GM21619 (cell line): Measurements from ENCODE around the gene DPY19L2.
A peak's percentile ranks its signal among the peaks of the same experiment; 100 is the strongest.
"Not testable (repeated sequence)": the region's sequence is repeated elsewhere in the genome, so short reads cannot be mapped to it uniquely, and the experiment has no call there.

Source experiments
- ATAC-seq: cut with Tn5 transposase; IDR thresholded peaks from one replicate; pipeline ENCODE4 v1.9.1; 2021; ENCODE audit not compliant: unreplicated experiment

DPY19L2 gene

GRCh38 chr12:63668800-63669365, 590 bp upstream of the DPY19L2 start:
- ATAC-seq: peak; percentile 53

GRCh38 chr12:63663005-63663404, 5.3 kb downstream of the DPY19L2 start:
- not testable (repeated sequence) for ATAC-seq

DNA sequence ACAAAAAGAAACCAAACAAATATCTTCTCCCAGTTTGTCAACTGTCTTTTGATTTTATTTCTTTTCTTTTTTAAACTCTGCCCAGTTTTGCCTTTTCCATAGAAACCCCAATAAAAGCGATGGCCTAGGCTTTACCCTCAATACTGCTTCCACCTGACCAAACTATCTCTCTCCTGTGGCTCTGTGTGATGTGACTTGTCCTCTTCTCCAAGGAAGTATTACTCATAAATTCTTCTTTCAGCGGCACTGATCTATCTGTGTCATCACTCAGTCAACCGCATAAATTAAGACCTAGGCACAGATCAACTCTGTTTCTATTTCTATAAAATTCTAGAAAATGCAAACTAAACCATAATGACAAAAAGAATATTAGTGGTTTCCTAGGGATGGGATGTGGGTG, 9.8 kb downstream of the DPY19L2 start:
- ATAC-seq: not testable (repeated sequence)

GRCh38 chr12:63656407-63656806, 11.9 kb downstream of the DPY19L2 start:
- ATAC-seq: not testable (repeated sequence)

- not testable (repeated sequence) for ATAC-seq
Observed at GRCh38 chr12:63655543-63656257, 12.6 kb downstream of the DPY19L2 start.

GRCh38 chr12:63654481-63654880, 13.8 kb downstream of the DPY19L2 start:
- ATAC-seq: not testable (repeated sequence)

- not testable (repeated sequence) for ATAC-seq
Observed at GRCh38 chr12:63649517-63649916, 18.8 kb downstream of the DPY19L2 start.

DNA sequence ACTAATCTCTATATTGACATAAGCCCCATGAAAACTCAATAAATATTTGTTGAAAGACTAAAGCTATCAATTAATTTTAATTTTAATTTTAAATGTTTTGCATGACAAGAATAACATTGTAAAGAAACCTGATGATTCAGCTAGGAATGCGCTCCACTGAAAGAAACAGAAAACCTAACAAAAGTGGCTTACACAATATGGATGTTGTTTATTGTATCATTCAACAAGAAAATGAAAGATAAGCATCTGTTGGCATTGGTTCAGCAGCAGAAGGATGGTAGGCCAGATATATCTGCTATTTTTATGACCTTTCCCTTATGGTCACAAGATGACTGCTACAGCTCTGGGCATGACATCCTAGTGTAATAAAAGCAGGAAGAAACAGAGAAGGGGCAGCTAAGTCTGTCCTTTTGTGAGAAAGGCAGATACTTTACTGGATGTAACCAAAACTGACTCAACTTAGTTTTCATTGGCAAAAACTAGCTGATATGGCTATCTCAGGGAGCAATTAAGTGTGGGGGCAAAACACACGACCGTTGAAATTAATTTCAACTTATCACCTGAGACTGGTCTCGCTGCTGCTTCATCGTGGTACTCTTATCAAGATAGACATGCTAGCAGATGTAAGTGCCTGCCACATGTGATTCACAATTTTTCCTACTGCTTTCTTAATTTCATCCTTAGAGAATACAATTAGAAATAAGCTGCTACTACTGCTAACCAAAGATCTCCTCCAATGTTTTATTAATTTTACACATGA, 24.7 kb downstream of the DPY19L2 start:
- ATAC-seq: not testable (repeated sequence)

GRCh38 chr12:63624258-63624657, 44.0 kb downstream of the DPY19L2 start:
- ATAC-seq: not testable (repeated sequence)

DNA sequence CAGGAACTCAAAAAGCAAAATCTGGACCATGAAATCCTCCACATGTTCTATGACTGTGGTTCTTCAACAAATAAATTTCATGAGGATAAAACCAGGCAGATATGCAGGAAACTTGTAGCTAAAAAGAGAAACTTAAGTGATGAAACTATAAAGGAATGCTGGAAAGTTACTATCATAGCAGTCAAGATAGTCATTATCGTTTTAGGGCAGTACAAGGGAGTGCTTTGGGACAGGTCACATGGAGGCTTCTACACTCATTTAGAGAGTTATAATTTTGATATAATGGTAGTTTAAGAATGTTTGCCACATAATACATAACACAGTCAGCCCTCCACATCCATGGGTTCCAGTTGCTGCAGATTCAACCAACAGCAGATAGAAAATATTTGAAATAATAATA, 52.7 kb downstream of the DPY19L2 start:
- not testable (repeated sequence) for ATAC-seq

DNA sequence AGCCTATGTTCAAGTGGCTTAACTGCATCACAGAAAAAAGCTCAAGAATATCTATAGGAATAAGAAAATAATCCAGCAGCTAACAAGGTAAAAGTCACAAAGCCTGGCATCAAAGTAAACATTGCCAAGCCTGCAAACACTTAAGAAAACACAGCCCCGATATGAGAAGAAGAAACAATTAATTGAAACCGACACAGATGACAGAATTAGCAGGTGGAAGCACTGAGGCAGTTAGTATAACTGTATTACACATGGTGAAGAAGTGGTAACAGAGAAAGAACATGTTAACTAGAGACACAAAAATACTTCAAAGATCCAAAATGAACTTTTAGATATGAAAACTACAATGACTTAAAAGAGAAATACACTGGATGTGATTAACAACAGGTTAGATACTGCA, 57.0 kb downstream of the DPY19L2 start:
- not testable (repeated sequence) for ATAC-seq

DNA sequence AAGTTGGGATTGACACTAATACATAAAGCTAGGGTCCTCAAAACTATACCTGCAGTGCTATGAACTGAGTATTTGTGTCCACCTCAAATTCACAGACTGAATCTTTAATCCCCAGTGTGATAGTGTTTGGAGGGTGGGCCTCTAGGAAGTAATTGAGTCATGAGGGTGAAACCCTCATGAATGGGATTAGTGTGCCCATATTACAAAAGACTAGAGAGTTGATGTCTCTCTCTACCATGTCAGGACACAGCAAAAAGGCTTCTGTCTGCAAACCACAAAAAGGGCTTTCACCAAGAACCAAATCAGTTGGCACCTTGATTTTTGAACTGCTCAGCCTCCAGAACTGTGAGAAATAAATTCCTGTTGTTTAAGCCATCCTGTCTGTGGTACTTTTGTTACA, 59.0 kb downstream of the DPY19L2 start:
- ATAC-seq: not testable (repeated sequence)

- not testable (repeated sequence) for ATAC-seq
Observed at GRCh38 chr12:63604985-63605384, 63.3 kb downstream of the DPY19L2 start.

DNA sequence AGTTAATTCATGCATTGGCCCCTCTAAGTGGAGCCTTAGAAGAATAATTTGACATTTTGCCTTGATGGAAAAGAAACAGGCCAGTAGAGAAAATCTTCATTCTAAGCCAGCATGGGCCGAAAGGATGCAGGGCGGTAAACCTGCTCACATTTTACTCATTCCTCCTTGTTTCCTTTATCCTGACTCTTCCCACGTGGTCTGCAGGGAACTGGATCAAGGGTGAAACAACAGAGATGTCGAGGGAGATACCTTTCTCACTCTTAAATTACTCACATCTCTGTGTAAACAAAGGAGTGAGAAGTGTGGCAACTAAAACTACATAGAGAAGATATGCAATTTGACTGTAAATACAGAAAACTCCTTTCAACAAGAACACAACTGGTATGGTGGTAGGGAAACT, 73.5 kb downstream of the DPY19L2 start:
- not testable (repeated sequence) for ATAC-seq

DNA sequence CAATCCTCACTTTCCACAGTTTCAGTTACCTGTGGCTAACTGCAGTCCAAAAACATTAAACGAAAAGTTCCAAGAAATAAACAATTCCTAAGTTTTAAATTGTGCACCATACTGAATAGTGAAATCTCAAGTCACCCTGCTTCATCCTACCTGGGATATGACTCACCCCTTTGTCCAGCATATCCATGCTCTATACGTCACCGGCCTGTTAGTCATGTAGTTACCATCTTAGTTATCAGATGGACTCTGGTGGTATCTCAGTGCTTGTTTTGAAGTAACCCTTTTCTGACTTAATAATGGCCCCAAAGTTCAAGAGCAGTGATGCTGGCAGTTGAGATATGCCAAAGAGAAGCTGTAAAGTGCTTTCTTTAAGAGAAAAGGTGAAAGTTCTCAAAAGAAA, 83.9 kb downstream of the DPY19L2 start:
- ATAC-seq: not testable (repeated sequence)

- ATAC-seq: not testable (repeated sequence)
Observed at GRCh38 chr12:63583289-63583688, 85.0 kb downstream of the DPY19L2 start.

GRCh38 chr12:63577631-63578030, 90.7 kb downstream of the DPY19L2 start:
- not testable (repeated sequence) for ATAC-seq

DNA sequence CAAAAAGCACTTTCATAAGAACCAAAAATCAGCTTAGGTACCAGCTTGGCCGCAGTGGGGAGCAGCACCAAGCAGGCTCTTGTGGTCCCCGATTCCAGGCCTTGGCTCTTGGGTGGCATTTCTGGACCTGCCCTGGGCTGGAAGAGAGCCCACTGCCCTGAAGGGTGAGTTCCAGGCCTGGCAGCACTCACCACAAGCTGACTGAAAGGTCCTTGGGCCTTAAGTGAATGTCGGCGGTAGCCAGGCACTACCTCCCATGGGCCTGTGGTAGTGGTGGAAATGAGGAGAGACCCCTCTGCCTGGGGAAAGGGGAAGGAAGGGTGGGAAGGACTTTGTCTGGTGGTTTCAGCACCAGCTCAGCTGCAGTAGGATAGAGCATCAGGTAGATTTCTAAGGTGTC, 96.3 kb downstream of the DPY19L2 start:
- not testable (repeated sequence) for ATAC-seq

GRCh38 chr12:63558445-63558844, 109.8 kb downstream of the DPY19L2 start:
- not testable (repeated sequence) for ATAC-seq

GRCh38 chr12:63551397-63551796, 116.9 kb downstream of the DPY19L2 start:
- ATAC-seq: not testable (repeated sequence)

GRCh38 chr12:63549034-63549433, 119.3 kb downstream of the DPY19L2 start:
- ATAC-seq: not testable (repeated sequence)
